ENCODE data around the gene ZNF74.
"Not testable (repeated sequence)": the region's sequence is repeated elsewhere in the genome, so short reads cannot be mapped to it uniquely, and the experiment has no call there.

The ZNF74 gene

GRCh38 chr22:20389288-20389687 is 4.7 kb upstream of the ZNF74 start:
- TF ChIP-seq POLR2AphosphoS5 (IDR thresholded peaks at IDR 0.05; ENCODE audit: low read depth, low read length) = no peak
- no peak for TF ChIP-seq TAF1 (IDR thresholded peaks at IDR 0.05; ENCODE audit: borderline replicate concordance, low read depth, low read length)
- TF ChIP-seq POLR2A (IDR thresholded peaks at IDR 0.05; ENCODE audit: low read depth, low read length) = no peak
- no peak for FAIRE-seq
- no peak for DNase-seq (ENCODE audit: insufficient read length)

DNA sequence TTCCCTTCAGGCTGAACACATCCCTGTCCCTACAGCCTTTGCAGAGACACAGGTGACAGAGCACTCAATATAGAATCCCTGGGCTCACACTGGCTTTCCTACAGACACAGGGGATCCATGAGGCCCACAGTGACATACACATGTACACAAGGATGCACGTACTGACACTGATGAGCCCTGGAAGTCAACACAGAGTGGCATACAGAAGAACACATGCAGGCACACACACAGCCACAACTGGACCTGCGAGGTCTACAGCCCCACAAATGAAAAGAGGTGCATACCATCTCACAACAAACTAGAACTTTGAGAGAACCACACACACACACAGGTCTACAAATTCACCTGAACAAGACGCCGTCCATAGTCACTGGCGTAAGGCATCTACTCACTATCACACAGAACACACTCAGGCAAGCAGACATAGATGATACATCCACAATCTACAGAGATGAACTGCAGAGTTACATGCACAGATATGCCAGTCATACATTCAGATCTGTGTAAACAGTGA is 3.5 kb upstream of the ZNF74 start:
- FAIRE-seq = no peak
- no peak for DNase-seq (ENCODE audit: insufficient read length)
- no peak for TF ChIP-seq POLR2AphosphoS5 (IDR thresholded peaks at IDR 0.05; ENCODE audit: low read depth, low read length)
- no peak for TF ChIP-seq POLR2A (IDR thresholded peaks at IDR 0.05; ENCODE audit: low read depth, low read length)
- no peak for TF ChIP-seq TAF1 (IDR thresholded peaks at IDR 0.05; ENCODE audit: borderline replicate concordance, low read depth, low read length)

- no peak for FAIRE-seq
- DNase-seq (ENCODE audit: insufficient read length) = no peak
- TF ChIP-seq TAF1 (IDR thresholded peaks at IDR 0.05; ENCODE audit: borderline replicate concordance, low read depth, low read length) (no peak), POLR2AphosphoS5 (IDR thresholded peaks at IDR 0.05; ENCODE audit: low read depth, low read length) (no peak), POLR2A (IDR thresholded peaks at IDR 0.05; ENCODE audit: low read depth, low read length) (no peak)
These were observed 2.7 kb upstream of the ZNF74 start for GRCh38 chr22:20391222-20391621.

- not testable (repeated sequence) for DNase-seq (ENCODE audit: insufficient read length); FAIRE-seq
These were observed 1.5 kb upstream of the ZNF74 start for GRCh38 chr22:20392365-20392881.

DNA sequence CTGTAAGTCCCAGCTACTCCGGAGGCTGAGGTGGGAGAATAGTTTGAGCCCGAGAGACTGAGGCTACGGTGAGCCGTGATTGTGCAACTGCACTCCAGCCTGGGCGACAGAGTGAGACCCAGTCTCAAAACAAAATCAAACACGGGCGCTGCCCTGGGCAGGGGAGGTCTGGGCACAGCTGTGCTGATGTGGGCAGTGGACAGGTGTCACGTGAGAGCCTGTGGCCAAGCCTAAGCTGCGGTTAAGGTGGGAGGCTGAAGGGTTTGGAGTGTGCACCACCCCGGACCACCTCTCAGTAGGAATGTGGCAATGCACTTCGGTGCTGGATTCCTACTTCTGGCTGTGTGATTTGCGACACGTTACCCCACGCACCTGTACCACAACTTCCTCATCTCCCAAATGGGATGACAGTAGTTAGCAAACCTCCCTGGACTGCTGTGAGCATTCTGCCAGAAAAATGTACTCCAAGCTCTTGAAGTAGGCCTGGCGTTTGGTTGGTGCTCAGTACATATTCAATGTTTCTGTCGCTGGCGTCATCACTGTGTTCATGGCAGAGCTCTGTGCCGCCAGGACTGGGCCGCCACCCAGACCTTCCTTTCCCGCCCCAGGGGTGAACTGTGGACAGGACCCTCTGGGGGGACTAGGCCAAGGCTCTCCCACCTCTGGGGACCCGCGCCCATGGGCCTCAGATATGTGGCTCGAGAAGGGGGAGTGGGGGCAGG is 807 bp upstream of the ZNF74 start:
- no peak for DNase-seq (ENCODE audit: insufficient read length)
- no peak for TF ChIP-seq TAF1 (IDR thresholded peaks at IDR 0.05; ENCODE audit: borderline replicate concordance, low read depth, low read length)
- no peak for TF ChIP-seq POLR2AphosphoS5 (IDR thresholded peaks at IDR 0.05; ENCODE audit: low read depth, low read length)
- no peak for TF ChIP-seq POLR2A (IDR thresholded peaks at IDR 0.05; ENCODE audit: low read depth, low read length)
- FAIRE-seq = peak; percentile 53

GRCh38 chr22:20395181-20395906 is 1.4 kb downstream of the ZNF74 start:
- no peak for TF ChIP-seq POLR2A (IDR thresholded peaks at IDR 0.05; ENCODE audit: low read depth, low read length)
- no peak for TF ChIP-seq POLR2AphosphoS5 (IDR thresholded peaks at IDR 0.05; ENCODE audit: low read depth, low read length)
- TF ChIP-seq TAF1 (IDR thresholded peaks at IDR 0.05; ENCODE audit: borderline replicate concordance, low read depth, low read length) = no peak
- no peak for DNase-seq (ENCODE audit: insufficient read length)
- FAIRE-seq = no peak

DNA sequence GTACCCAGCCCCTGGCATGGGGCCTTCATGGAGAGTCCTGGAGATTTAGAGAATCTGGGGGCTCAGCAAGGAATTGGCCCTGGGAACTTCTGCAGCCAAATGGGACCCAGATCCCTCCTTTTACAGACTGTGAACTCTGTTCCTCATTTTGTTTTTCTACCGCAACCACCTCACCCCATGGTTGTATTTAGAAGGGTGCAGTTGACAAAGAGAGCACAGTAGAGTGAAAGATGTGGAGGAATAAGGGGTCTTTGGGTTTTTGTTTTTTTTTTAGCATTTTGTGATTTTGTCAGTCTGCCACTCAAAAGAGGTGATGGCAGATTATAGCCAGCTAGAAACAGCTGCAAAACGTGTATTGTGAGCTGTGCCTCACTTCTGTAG is 1.9 kb downstream of the ZNF74 start:
- no peak for TF ChIP-seq TAF1 (IDR thresholded peaks at IDR 0.05; ENCODE audit: borderline replicate concordance, low read depth, low read length)
- FAIRE-seq (no peak), DNase-seq (ENCODE audit: insufficient read length) (no peak)

GRCh38 chr22:20396639-20397038 is 2.7 kb downstream of the ZNF74 start:
- DNase-seq (ENCODE audit: insufficient read length) (no peak), FAIRE-seq (no peak)
- TF ChIP-seq POLR2AphosphoS5 (IDR thresholded peaks at IDR 0.05; ENCODE audit: low read depth, low read length) (no peak), TAF1 (IDR thresholded peaks at IDR 0.05; ENCODE audit: borderline replicate concordance, low read depth, low read length) (no peak), POLR2A (IDR thresholded peaks at IDR 0.05; ENCODE audit: low read depth, low read length) (no peak)

DNA sequence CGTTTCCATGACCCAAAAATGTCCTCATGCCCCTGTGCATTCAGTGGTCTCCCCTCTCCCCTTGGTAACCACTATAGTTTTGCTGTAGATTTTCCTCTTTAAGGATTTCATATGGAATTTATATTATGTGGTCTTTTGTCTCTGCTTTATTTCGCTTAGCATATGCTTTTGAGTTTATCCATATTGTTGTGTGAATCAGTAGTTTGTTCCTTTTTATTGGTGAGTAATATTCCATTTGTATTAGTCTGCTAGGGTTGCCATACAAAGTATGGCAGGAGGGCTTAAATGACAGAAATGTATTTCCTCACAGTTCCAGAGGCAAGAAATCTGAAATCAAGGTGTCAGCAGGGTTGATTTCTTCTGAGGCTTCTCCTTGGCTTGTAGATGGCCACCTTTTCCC is 3.5 kb downstream of the ZNF74 start:
- FAIRE-seq (no peak), DNase-seq (ENCODE audit: insufficient read length) (no peak)
- TF ChIP-seq TAF1 (IDR thresholded peaks at IDR 0.05; ENCODE audit: borderline replicate concordance, low read depth, low read length) = no peak
- TF ChIP-seq POLR2AphosphoS5 (IDR thresholded peaks at IDR 0.05; ENCODE audit: low read depth, low read length) = no peak
- TF ChIP-seq POLR2A (IDR thresholded peaks at IDR 0.05; ENCODE audit: low read depth, low read length) = no peak

- FAIRE-seq (no peak), DNase-seq (ENCODE audit: insufficient read length) (no peak)
- no peak for TF ChIP-seq POLR2A (IDR thresholded peaks at IDR 0.05; ENCODE audit: low read depth, low read length)
- TF ChIP-seq TAF1 (IDR thresholded peaks at IDR 0.05; ENCODE audit: borderline replicate concordance, low read depth, low read length) = no peak
- TF ChIP-seq POLR2AphosphoS5 (IDR thresholded peaks at IDR 0.05; ENCODE audit: low read depth, low read length) = no peak
These were observed 4.5 kb downstream of the ZNF74 start for GRCh38 chr22:20398420-20398819.

GRCh38 chr22:20399866-20400605 is 6.1 kb downstream of the ZNF74 start:
- DNase-seq (ENCODE audit: insufficient read length) (no peak), FAIRE-seq (no peak)
- TF ChIP-seq POLR2AphosphoS5 (IDR thresholded peaks at IDR 0.05; ENCODE audit: low read depth, low read length) = no peak

All from GM12892 (cell line).